GM23248 (cell line): Measurements from ENCODE around the gene SMAD5.

Source experiments
- EZH2 ChIP-seq: fragments of 200-600 bp; sonication (generic); IDR thresholded peaks from 2 replicates; pipeline ENCODE4 v1.6.1; 2018; ENCODE audit warnings: antibody characterized with exemption, mild to moderate bottlenecking; ENCODE audit not compliant: insufficient read depth, poor library complexity, severe bottlenecking
- EZH2phosphoT487 ChIP-seq: fragments of 200-600 bp; sonication (generic); IDR thresholded peaks from 2 replicates; pipeline ENCODE4 v1.6.1; 2018; ENCODE audit warnings: antibody characterized with exemption, moderate library complexity, mild to moderate bottlenecking, low read depth; ENCODE audit not compliant: insufficient read depth

- TF ChIP-seq EZH2phosphoT487 = no peak
- TF ChIP-seq EZH2 = no peak
Measured at GRCh38 chr5:136099870-136100269, 32.8 kb upstream of the SMAD5 start.
